Activated T-cell treated with anti-CD3 and anti-CD28 coated beads, Interleukin-2, amount 50 U/mL, for 24 hours (primary cell): Measurements from ENCODE around the gene APOE.
A peak's percentile ranks its signal among the peaks of the same experiment; 100 is the strongest.
"Not testable (repeated sequence)": the region's sequence is repeated elsewhere in the genome, so short reads cannot be mapped to it uniquely, and the experiment has no call there.

Source experiments
- DNase-seq: peaks from one replicate; pipeline ENCODE4 v3.0.0-alpha.2; 2020
- H3K27ac Mint-ChIP-seq: 2 replicates; pipeline ENCODE4 v1.8.0; 2020; ENCODE audit warnings: mild to moderate bottlenecking, mixed read lengths
- H3K27me3 Mint-ChIP-seq: 2 replicates; pipeline ENCODE4 v1.8.0; 2020; ENCODE audit warnings: mixed read lengths
- H3K36me3 Mint-ChIP-seq: 2 replicates; pipeline ENCODE4 v1.8.0; 2020; ENCODE audit warnings: low read depth, mixed read lengths
- H3K4me1 Mint-ChIP-seq: 2 replicates; pipeline ENCODE4 v1.8.0; 2020; ENCODE audit warnings: low read depth, mixed read lengths
- H3K4me3 Mint-ChIP-seq: 2 replicates; pipeline ENCODE4 v1.8.0; 2020; ENCODE audit warnings: mild to moderate bottlenecking, moderate library complexity, mixed read lengths
- H3K9me3 Mint-ChIP-seq: 2 replicates; pipeline ENCODE4 v1.8.0; 2020; ENCODE audit warnings: mixed read lengths

Gene APOE

GRCh38 chr19:44893332-44894051 lies 12.1 kb upstream of the APOE start:
- H3K27ac Mint-ChIP-seq = peak overlapping the region; percentile 96
- peak overlapping the region; percentile 96 for H3K4me3 Mint-ChIP-seq
- peaks cover 70% of the 10 kb centered on the region for H3K36me3 Mint-ChIP-seq
- peaks cover 41% of the 10 kb centered on the region for H3K4me1 Mint-ChIP-seq
- no peaks in the 10 kb centered on the region for H3K27me3 Mint-ChIP-seq
- peaks cover 5% of the 10 kb centered on the region for H3K9me3 Mint-ChIP-seq
- DNase-seq = no peak

- DNase-seq = no peak
- Mint-ChIP-seq H3K4me1 (peaks cover 40% of the 10 kb centered on the region), H3K4me3 (no peak overlapping the region), H3K36me3 (peaks cover 70% of the 10 kb centered on the region), H3K9me3 (peaks cover 5% of the 10 kb centered on the region), H3K27me3 (no peaks in the 10 kb centered on the region), H3K27ac (peak overlapping the region; percentile 37)
These were observed 11.6 kb upstream of the APOE start for GRCh38 chr19:44894052-44894400.

GRCh38 chr19:44894946-44895345 lies 10.7 kb upstream of the APOE start:
- no peaks in the 10 kb centered on the region for H3K27me3 Mint-ChIP-seq
- H3K4me1 Mint-ChIP-seq = peaks cover 34% of the 10 kb centered on the region
- no peak overlapping the region for H3K4me3 Mint-ChIP-seq
- H3K27ac Mint-ChIP-seq = peak overlapping the region; percentile 28
- H3K9me3 Mint-ChIP-seq = peaks cover 3% of the 10 kb centered on the region
- peaks cover 80% of the 10 kb centered on the region for H3K36me3 Mint-ChIP-seq
- no peak for DNase-seq

- Mint-ChIP-seq H3K27ac (no peak overlapping the region), H3K4me3 (no peak overlapping the region), H3K36me3 (peaks cover 91% of the 10 kb centered on the region), H3K9me3 (no peaks in the 10 kb centered on the region), H3K27me3 (no peaks in the 10 kb centered on the region), H3K4me1 (peaks cover 20% of the 10 kb centered on the region)
- DNase-seq = no peak
These were observed 7.8 kb upstream of the APOE start for GRCh38 chr19:44897835-44898234.

DNA sequence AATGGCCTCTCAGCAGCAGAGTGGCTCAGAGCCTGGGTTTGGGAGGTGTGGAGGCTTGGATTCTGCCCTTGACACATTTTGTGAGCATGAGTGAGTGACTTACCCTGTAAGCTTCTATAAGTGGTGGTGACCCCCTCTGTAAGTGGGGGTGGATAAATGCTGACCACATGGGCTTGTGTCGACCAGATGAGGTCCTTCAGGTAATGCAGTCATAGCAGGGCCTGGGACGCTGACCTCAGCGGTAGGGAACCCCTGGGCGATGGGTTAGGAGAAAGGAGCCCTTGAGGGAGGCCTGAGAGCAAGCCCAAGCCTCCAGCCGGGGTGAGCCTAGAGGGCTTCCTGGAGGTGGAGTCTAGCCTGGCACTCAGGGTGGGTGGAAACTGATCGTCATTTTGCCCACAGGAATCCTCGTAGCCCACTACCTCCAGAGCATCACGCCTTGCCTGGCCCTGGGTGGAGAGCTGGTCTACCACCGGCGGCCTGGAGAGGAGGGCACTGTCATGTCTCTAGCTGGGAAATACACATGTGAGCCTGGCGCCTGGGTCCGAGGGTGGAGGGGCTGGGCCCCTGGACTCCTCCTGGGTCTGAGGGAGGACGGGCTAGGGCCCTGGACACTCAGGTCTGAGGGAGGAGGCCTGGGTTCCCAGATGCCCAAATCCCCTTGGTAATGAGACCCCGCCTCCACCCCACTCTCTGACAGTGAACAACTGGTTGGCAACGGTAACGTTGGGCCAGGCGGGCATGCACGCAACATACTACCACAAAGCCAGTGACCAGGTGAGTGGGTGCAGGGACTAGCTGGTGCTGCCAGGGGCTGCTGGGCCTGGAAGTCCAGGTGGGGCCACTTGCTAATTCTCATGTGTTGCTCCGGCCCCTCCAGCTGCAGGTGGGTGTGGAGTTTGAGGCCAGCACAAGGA lies 5.0 kb upstream of the APOE start:
- no peak for DNase-seq
- Mint-ChIP-seq H3K4me1 (peaks cover 10% of the 10 kb centered on the region), H3K4me3 (no peak overlapping the region), H3K9me3 (no peaks in the 10 kb centered on the region), H3K27me3 (peaks cover 5% of the 10 kb centered on the region), H3K36me3 (peaks cover 79% of the 10 kb centered on the region), H3K27ac (no peak overlapping the region)

DNA sequence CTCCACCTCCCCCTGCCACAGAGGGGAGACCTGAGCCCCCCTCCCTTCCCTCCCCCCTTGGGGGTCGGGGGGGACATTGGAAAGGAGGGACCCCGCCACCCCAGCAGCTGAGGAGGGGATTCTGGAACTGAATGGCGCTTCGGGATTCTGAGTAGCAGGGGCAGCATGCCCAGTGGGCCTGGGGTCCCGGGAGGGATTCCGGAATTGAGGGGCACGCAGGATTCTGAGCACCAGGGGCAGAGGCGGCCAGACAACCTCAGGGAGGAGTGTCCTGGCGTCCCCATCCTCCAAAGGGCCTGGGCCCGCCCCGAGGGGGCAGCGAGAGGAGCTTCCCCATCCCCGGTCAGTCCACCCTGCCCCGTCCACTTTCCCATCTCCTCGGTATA lies 2.4 kb upstream of the APOE start:
- Mint-ChIP-seq H3K4me3 (no peak overlapping the region), H3K27me3 (peaks cover 25% of the 10 kb centered on the region), H3K27ac (peak overlapping the region; percentile 33), H3K4me1 (peaks cover 15% of the 10 kb centered on the region), H3K36me3 (peaks cover 53% of the 10 kb centered on the region), H3K9me3 (no peaks in the 10 kb centered on the region)
- DNase-seq = no peak

DNA sequence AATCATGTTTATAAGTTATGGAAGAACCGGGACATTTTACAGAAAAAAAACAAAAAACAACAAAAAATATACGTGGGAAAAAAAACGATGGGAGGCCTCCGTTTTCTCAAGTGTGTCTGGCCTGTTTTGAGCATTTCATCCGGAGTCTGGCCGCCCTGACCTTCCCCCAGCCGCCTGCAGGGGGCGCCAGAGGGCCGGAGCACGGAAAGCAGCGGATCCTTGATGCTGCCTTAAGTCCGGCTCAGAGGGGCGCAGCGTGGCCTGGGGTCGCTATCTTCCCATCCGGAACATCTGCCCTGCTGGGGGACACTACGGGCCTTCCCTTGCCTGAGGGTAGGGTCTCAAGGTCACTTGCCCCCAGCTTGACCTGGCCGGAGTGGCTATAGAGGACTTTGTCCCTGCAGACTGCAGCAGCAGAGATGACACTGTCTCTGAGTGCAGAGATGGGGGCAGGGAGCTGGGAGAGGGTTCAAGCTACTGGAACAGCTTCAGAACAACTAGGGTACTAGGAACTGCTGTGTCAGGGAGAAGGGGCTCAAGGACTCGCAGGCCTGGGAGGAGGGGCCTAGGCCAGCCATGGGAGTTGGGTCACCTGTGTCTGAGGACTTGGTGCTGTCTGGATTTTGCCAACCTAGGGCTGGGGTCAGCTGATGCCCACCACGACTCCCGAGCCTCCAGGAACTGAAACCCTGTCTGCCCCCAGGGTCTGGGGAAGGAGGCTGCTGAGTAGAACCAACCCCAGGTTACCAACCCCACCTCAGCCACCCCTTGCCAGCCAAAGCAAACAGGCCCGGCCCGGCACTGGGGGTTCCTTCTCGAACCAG lies 1.8 kb upstream of the APOE start:
- H3K4me3 Mint-ChIP-seq = no peak overlapping the region
- peak overlapping the region; percentile 33 for H3K27ac Mint-ChIP-seq
- H3K36me3 Mint-ChIP-seq = peaks cover 52% of the 10 kb centered on the region
- peak; percentile 87 for DNase-seq
- peaks cover 15% of the 10 kb centered on the region for H3K4me1 Mint-ChIP-seq
- H3K27me3 Mint-ChIP-seq = peaks cover 25% of the 10 kb centered on the region
- H3K9me3 Mint-ChIP-seq = no peaks in the 10 kb centered on the region

DNA sequence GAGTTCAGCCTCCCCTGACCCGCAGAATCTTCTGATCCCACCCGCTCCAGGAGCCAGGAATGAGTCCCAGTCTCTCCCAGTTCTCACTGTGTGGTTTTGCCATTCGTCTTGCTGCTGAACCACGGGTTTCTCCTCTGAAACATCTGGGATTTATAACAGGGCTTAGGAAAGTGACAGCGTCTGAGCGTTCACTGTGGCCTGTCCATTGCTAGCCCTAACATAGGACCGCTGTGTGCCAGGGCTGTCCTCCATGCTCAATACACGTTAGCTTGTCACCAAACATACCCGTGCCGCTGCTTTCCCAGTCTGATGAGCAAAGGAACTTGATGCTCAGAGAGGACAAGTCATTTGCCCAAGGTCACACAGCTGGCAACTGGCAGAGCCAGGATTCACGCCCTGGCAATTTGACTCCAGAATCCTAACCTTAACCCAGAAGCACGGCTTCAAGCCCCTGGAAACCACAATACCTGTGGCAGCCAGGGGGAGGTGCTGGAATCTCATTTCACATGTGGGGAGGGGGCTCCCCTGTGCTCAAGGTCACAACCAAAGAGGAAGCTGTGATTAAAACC lies 1.1 kb upstream of the APOE start:
- Mint-ChIP-seq H3K27me3 (peaks cover 25% of the 10 kb centered on the region), H3K27ac (no peak overlapping the region), H3K4me1 (peaks cover 15% of the 10 kb centered on the region), H3K36me3 (peaks cover 46% of the 10 kb centered on the region), H3K9me3 (no peaks in the 10 kb centered on the region), H3K4me3 (no peak overlapping the region)
- peak; percentile 54 for DNase-seq

- no peak for DNase-seq
- H3K4me3 Mint-ChIP-seq = no peak overlapping the region
- peaks cover 14% of the 10 kb centered on the region for H3K4me1 Mint-ChIP-seq
- H3K27me3 Mint-ChIP-seq = peaks cover 38% of the 10 kb centered on the region
- no peak overlapping the region for H3K27ac Mint-ChIP-seq
- H3K36me3 Mint-ChIP-seq = peaks cover 16% of the 10 kb centered on the region
- no peaks in the 10 kb centered on the region for H3K9me3 Mint-ChIP-seq
These were observed 2.0 kb downstream of the APOE start for GRCh38 chr19:44907613-44908012.

GRCh38 chr19:44908074-44908835 lies 2.7 kb downstream of the APOE start:
- Mint-ChIP-seq H3K27me3 (peaks cover 44% of the 10 kb centered on the region), H3K4me1 (peaks cover 13% of the 10 kb centered on the region), H3K4me3 (no peak overlapping the region), H3K27ac (no peak overlapping the region), H3K9me3 (no peaks in the 10 kb centered on the region), H3K36me3 (peaks cover 10% of the 10 kb centered on the region)
- DNase-seq = no peak

- H3K9me3 Mint-ChIP-seq = no peaks in the 10 kb centered on the region
- no peak overlapping the region for H3K27ac Mint-ChIP-seq
- H3K4me3 Mint-ChIP-seq = no peak overlapping the region
These were observed 3.3 kb downstream of the APOE start for GRCh38 chr19:44908836-44909261.

GRCh38 chr19:44909775-44910174 lies 4.2 kb downstream of the APOE start:
- peaks cover under 1% of the 10 kb centered on the region for H3K36me3 Mint-ChIP-seq
- H3K4me3 Mint-ChIP-seq = no peak overlapping the region
- peaks cover 59% of the 10 kb centered on the region for H3K27me3 Mint-ChIP-seq
- H3K9me3 Mint-ChIP-seq = no peaks in the 10 kb centered on the region
- no peak overlapping the region for H3K27ac Mint-ChIP-seq
- DNase-seq = no peak
- H3K4me1 Mint-ChIP-seq = peaks cover 17% of the 10 kb centered on the region

More at GRCh38 chr19:44908836-44909261, 3.3 kb downstream of the APOE start:
- Mint-ChIP-seq H3K36me3 (peaks cover 4% of the 10 kb centered on the region), H3K4me1 (peaks cover 11% of the 10 kb centered on the region), H3K27me3 (peaks cover 50% of the 10 kb centered on the region)
- no peak for DNase-seq

DNA sequence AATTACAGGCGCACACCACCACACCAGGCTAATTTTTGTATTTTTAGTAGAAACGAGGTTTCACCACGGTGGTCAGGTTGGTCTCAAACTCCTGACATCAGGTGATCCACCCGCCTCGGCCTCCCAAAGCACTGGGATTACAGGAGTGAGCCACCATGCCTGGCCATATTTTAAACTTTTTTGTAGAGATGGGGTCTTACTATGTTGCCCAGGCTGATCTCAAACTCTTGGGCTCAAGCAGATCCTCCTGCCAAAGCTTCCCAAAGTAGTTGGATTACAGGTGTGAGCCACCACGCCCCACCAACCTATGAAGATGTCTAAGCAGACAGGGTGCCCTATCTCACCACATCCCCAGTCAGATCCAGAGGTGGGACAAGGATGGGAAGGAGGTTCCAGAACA lies 6.3 kb downstream of the APOE start:
- not testable (repeated sequence) for H3K36me3 Mint-ChIP-seq, H3K9me3 Mint-ChIP-seq, H3K27ac Mint-ChIP-seq, DNase-seq, H3K4me3 Mint-ChIP-seq
- peaks cover 10% of the 10 kb centered on the region for H3K4me1 Mint-ChIP-seq
- H3K27me3 Mint-ChIP-seq = peaks cover 43% of the 10 kb centered on the region
